Duodenal mucosa (tissue), 2 donors: ENCODE data around the gene ACBD7.

ENCODE experiments used
- H3K27ac ChIP-seq: one replicate; pipeline ENCODE4 v1.7.0; 2013; ENCODE audit warnings: low read depth, low read length
- H3K27me3 ChIP-seq, 2 donors: one replicate each; pipeline ENCODE4 v1.7.0; 2013; ENCODE audit warnings: low read length in 2 of 2, control low read depth in 1 of 2; ENCODE audit not compliant: insufficient read depth in 2 of 2, control insufficient read depth in 1 of 2
- H3K36me3 ChIP-seq, 2 donors: one replicate each; pipeline ENCODE4 v1.7.0; 2013; ENCODE audit warnings: low read length in 2 of 2, control low read depth in 1 of 2; ENCODE audit not compliant: insufficient read depth in 2 of 2, control insufficient read depth in 1 of 2
- H3K4me1 ChIP-seq, 2 donors: one replicate each; pipeline ENCODE4 v1.7.0; 2013; ENCODE audit warnings: low read length in 2 of 2, control low read depth in 1 of 2; ENCODE audit not compliant: insufficient read depth in 2 of 2, control insufficient read depth in 1 of 2
- H3K4me3 ChIP-seq, 2 donors: one replicate each; pipeline ENCODE4 v1.7.0; 2013; ENCODE audit warnings: low read length in 2 of 2, low read depth in 1 of 2
- H3K9ac ChIP-seq, 2 donors: one replicate each; pipeline ENCODE4 v1.7.0; 2013; ENCODE audit warnings: low read length in 2 of 2, low read depth in 1 of 2
- H3K9me3 ChIP-seq, 2 donors: one replicate each; pipeline ENCODE4 v1.7.0; 2013; ENCODE audit warnings: low read length in 2 of 2, control low read depth in 1 of 2; ENCODE audit not compliant: control insufficient read depth in 1 of 2

Gene ACBD7

GRCh38 chr10:15092855-15093408 is 4.4 kb upstream of the ACBD7 start:
- H3K4me1 ChIP-seq = peaks cover 8 to 13% of the 10 kb centered on the region in 2 donors
- H3K9me3 ChIP-seq = no peaks in the 10 kb centered on the region
- H3K9ac ChIP-seq = no peak overlapping the region
- H3K27me3 ChIP-seq = peaks cover 0 to 3% of the 10 kb centered on the region in 2 donors
- no peak overlapping the region for H3K4me3 ChIP-seq
- H3K36me3 ChIP-seq = no peaks in the 10 kb centered on the region
- no peak overlapping the region for H3K27ac ChIP-seq

- Histone ChIP-seq H3K4me1 (peaks cover 6 to 7% of the 10 kb centered on the region in 2 donors), H3K9ac (no peak overlapping the region), H3K9me3 (no peaks in the 10 kb centered on the region), H3K4me3 (no peak overlapping the region), H3K36me3 (no peaks in the 10 kb centered on the region), H3K27me3 (peaks cover 0 to 3% of the 10 kb centered on the region in 2 donors), H3K27ac (no peak overlapping the region)
These were observed 2.8 kb upstream of the ACBD7 start for GRCh38 chr10:15091418-15091817.

- no peak overlapping the region for H3K9ac ChIP-seq
- H3K27ac ChIP-seq = no peak overlapping the region
- peak overlapping the region; percentile 68 to 74 for H3K4me3 ChIP-seq
- H3K9me3 ChIP-seq = no peaks in the 10 kb centered on the region
- H3K27me3 ChIP-seq = no peaks in the 10 kb centered on the region
- no peaks in the 10 kb centered on the region for H3K36me3 ChIP-seq
- peaks cover 6 to 13% of the 10 kb centered on the region in 2 donors for H3K4me1 ChIP-seq
These were observed 4.1 kb downstream of the ACBD7 start for GRCh38 chr10:15084502-15084922.

DNA sequence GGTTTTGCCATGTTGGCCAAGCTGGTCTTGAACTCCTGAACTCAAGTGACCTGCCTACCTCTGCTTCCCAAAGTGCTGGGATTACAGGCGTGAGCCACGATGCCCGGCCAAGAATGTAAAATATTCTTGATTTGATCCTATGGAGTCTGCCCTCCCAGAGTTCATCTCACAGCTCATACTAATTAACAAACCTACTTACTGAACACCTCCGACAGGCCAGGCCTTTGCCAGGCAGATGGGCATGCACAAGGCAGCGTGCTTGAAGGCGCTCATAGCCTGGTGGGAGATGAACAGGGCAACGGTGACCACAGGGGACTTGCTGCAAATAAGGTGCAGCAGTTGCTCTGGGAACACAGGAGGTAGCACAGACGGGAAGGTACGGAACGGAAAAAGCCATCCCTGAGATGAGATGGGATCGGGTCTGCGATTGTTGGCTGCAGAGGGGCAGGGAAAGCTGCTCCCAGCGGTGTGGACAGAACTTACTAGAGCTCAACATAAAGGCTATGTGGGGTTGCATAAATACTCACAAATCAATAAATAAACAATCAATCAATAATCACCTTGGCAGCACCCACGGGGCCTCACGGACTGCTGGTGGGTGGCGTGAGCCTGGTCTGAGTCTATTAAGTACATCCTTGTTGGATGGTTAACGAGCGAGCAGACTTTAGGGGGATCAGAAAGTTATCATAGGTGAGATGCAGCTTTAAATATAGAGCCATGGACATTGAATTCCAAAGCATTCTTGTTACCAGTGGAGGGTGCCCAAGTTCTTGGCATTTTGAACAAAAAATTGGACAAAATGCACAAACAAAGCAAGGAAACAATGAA is 4.7 kb downstream of the ACBD7 start:
- H3K4me3 ChIP-seq = peak overlapping the region; percentile 68 to 74
- H3K9ac ChIP-seq = no peak overlapping the region

DNA sequence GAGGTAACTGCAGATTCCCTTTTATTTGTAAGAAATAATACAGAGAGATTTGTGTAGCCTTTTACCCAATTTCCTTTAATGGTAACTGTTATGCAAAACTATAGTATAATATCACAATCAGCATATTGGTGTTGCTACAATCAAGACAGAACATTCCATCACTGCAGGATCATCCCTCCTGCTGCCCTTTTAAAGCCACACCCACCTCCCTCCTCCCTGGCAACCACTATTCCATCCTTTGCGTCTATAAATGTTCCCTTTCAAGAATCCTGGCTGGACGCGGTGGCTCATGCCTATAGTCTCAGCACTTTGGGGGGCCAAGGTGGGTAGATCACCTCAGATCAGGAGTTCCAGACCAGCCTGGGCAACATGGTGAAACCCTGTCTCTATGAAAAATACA is 13.2 kb downstream of the ACBD7 start:
- H3K4me1 ChIP-seq = no peaks in the 10 kb centered on the region
- H3K9me3 ChIP-seq = no peaks in the 10 kb centered on the region
- no peaks in the 10 kb centered on the region for H3K27me3 ChIP-seq

More for the DNA sequence above, 4.7 kb downstream of the ACBD7 start:
- H3K36me3 ChIP-seq = no peaks in the 10 kb centered on the region
- no peaks in the 10 kb centered on the region for H3K9me3 ChIP-seq
- H3K4me1 ChIP-seq = peaks cover 6 to 13% of the 10 kb centered on the region in 2 donors
- H3K27me3 ChIP-seq = no peaks in the 10 kb centered on the region
- no peak overlapping the region for H3K27ac ChIP-seq

DNA sequence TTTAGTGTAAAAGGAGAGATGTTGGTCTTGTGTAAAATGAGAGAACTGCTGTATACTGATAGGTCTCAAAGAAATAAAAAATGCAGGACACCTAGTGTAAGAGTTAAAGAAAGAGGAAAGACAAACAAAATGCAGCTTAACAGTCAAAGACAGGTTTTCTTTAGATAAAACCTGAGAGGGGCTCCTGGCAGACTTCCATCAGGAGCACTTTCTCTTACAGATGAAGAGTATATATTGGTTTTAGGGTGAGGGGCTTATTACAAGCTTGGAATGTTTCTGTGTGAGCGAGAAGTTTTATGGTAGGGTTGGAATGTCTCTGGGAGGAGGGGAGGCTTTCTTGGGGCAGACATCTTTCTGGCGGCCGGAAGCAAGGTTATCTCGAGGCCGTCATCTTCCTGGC is 16.2 kb downstream of the ACBD7 start:
- Histone ChIP-seq H3K4me1 (no peaks in the 10 kb centered on the region), H3K36me3 (no peaks in the 10 kb centered on the region), H3K4me3 (no peak overlapping the region)

More for the DNA sequence above, 13.2 kb downstream of the ACBD7 start:
- Histone ChIP-seq H3K36me3 (no peaks in the 10 kb centered on the region), H3K27ac (no peak overlapping the region), H3K9ac (no peak overlapping the region), H3K4me3 (no peak overlapping the region)

GRCh38 chr10:15069230-15069629 is 19.3 kb downstream of the ACBD7 start:
- no peak overlapping the region for H3K9ac ChIP-seq
- H3K4me1 ChIP-seq = no peaks in the 10 kb centered on the region
- no peaks in the 10 kb centered on the region for H3K27me3 ChIP-seq

More for the DNA sequence above, 16.2 kb downstream of the ACBD7 start:
- Histone ChIP-seq H3K27me3 (no peaks in the 10 kb centered on the region), H3K9ac (no peak overlapping the region), H3K9me3 (no peaks in the 10 kb centered on the region), H3K27ac (no peak overlapping the region)

DNA sequence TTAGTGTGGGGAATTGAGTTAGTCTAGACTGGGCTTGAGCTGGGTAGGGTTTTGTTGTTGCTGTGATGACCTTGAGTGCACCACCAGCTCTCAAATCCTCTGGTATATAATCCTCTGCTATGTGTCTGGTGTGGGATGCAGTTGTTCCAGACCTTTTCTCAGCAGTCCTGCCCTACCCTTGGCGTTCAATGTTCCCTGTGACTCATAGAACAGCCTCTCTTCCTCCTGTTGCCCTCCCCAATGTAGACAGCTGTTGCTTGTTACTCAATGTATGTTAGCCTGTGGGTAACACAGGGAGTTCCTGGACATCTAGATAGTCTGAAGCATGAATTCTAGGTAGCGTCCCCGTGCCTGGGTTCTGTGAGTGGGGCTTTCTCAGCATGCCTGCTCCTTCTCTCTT is 19.8 kb downstream of the ACBD7 start:
- Histone ChIP-seq H3K4me3 (no peak overlapping the region), H3K27me3 (no peaks in the 10 kb centered on the region), H3K9me3 (no peaks in the 10 kb centered on the region), H3K9ac (no peak overlapping the region), H3K36me3 (no peaks in the 10 kb centered on the region), H3K27ac (no peak overlapping the region), H3K4me1 (no peaks in the 10 kb centered on the region)

More at GRCh38 chr10:15069230-15069629, 19.3 kb downstream of the ACBD7 start:
- Histone ChIP-seq H3K36me3 (no peaks in the 10 kb centered on the region), H3K9me3 (no peaks in the 10 kb centered on the region), H3K4me3 (no peak overlapping the region), H3K27ac (no peak overlapping the region)

DNA sequence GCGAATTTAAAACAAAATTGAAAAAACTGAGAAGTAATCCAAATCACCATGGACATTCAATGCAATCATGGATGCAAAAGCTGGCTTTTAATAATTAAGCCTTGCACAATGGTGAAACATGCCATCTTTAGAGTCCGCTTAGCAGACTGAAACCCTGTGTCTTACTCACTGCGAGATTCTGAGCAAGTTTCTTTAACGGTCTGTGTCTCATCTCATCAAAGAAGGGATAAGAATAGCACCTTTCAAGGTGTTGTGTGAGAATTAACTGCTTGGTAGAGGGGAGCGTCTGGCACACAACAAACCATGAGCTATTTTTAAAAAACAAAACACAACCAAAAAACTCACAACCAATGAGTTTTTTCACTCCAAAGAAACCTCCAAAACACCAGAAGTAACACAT is 21.4 kb downstream of the ACBD7 start:
- Histone ChIP-seq H3K36me3 (no peaks in the 10 kb centered on the region), H3K4me1 (no peaks in the 10 kb centered on the region), H3K9ac (no peak overlapping the region), H3K4me3 (no peak overlapping the region), H3K27ac (no peak overlapping the region), H3K27me3 (no peaks in the 10 kb centered on the region), H3K9me3 (no peaks in the 10 kb centered on the region)

GRCh38 chr10:15060638-15061037 is 27.9 kb downstream of the ACBD7 start:
- H3K9ac ChIP-seq = no peak overlapping the region
- no peak overlapping the region for H3K4me3 ChIP-seq
- H3K27me3 ChIP-seq = no peaks in the 10 kb centered on the region
- H3K36me3 ChIP-seq = no peaks in the 10 kb centered on the region
- no peaks in the 10 kb centered on the region for H3K4me1 ChIP-seq
- no peak overlapping the region for H3K27ac ChIP-seq
- peaks cover 0 to 7% of the 10 kb centered on the region in 2 donors for H3K9me3 ChIP-seq
